Mesenteric fat pad (tissue), 1 donor: ENCODE data around the gene PALLD. TPM values are rescaled to one million over a fixed set of nuclear protein-coding genes. Genes with fewer than 3 reads are reported as not detected.
"Not testable (repeated sequence)": the region's sequence is repeated elsewhere in the genome, so short reads cannot be mapped to it uniquely, and the experiment has no call there.

Source experiments
- DNase-seq: peaks from one replicate; pipeline ENCODE4 v3.0.0-alpha.2; 2020; ENCODE audit warnings: low spot score
- total RNA-seq: library from RNA; stranded (reverse); fragmentation: NEBNext Ultra II Directional; extraction: Animal tissue kit (Norgen Biotek cat#: 25700); gene quantifications from one replicate; pipeline ENCODE4 v1.2.1, GENCODE V29; 2021
- donor health status: DM: yes; HTN: yes; CAD: no.

Gene PALLD
- total RNA-seq, 1 donor from 2014 or later, result 87.9 TPM

- DNase-seq, result no peak
Observed at GRCh38 chr4:168930413-168931196, 433.8 kb downstream of the PALLD start.

GRCh38 chr4:168931215-168931650 lies 434.4 kb downstream of the PALLD start:
- DNase-seq, result no peak

GRCh38 chr4:168932138-168932537 lies 435.3 kb downstream of the PALLD start:
- no peak for DNase-seq

- no peak for DNase-seq
Observed at GRCh38 chr4:168933423-168933822, 436.6 kb downstream of the PALLD start.

- DNase-seq, result not testable (repeated sequence)
Observed at GRCh38 chr4:168937473-168937872, 440.6 kb downstream of the PALLD start.

- no peak for DNase-seq
Observed at GRCh38 chr4:168942985-168943384, 446.1 kb downstream of the PALLD start.

- DNase-seq, result no peak
Observed at GRCh38 chr4:168945291-168945690, 448.4 kb downstream of the PALLD start.

GRCh38 chr4:168952821-168953246 lies 456.0 kb downstream of the PALLD start:
- DNase-seq, result not testable (repeated sequence)

GRCh38 chr4:168955674-168956073 lies 458.8 kb downstream of the PALLD start:
- DNase-seq, result no peak

GRCh38 chr4:168960716-168961115 lies 463.9 kb downstream of the PALLD start:
- no peak for DNase-seq

GRCh38 chr4:168972596-168972995 lies 475.7 kb downstream of the PALLD start:
- DNase-seq, result no peak

Other genes starting within 250 kb of the PALLD start
- 12.5 TPM for gene DDX60, start 178.3 kb upstream of the PALLD start, total RNA-seq
- gene DDX60L, start 16.6 kb upstream of the PALLD start, total RNA-seq, result 28.6 TPM